A172 (cell line): ENCODE measurements around the gene SNX5. TPM values are rescaled to one million over a fixed set of nuclear protein-coding genes. Genes with fewer than 3 reads are reported as not detected.

Experiments used
- DNase-seq: peaks from one replicate; pipeline ENCODE4 v3.0.0-alpha.2; 2015; ENCODE audit warnings: low spot score
- total RNA-seq: library from RNA; depleted of rRNA; stranded (reverse); fragments of >200 nt; shearing (Covaris generic); gene quantifications from 2 replicates; pipeline ENCODE4 v1.2.3, GENCODE V29; 2014

The SNX5 gene
- total RNA-seq, 1 experiment from 2014 or later: 134 TPM

GRCh38 chr20:17916433-17916891 is 52.1 kb downstream of the SNX5 start:
- DNase-seq: no peak

DNA sequence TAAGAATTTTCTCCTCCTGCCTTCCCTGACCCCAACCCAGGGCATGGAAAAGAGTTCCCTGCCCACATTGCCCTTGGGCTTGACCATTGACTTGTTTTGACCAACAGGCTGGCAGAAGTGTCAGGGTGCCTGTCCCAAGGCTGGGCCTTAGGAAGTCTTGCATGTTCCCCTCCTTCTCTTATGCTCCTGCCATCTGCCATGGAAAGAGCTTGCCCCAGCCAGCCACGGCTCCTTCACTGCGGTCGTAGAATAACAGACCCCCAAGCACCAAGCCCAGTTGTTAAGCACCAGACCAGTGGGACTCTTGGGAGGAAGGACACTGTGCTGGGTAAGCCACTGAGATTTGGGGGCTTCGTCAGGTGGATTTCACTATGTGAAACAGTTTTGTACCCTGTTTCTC is 53.6 kb downstream of the SNX5 start:
- no peak for DNase-seq

- no peak for DNase-seq
These were observed 55.7 kb downstream of the SNX5 start for GRCh38 chr20:17912916-17913315.

DNA sequence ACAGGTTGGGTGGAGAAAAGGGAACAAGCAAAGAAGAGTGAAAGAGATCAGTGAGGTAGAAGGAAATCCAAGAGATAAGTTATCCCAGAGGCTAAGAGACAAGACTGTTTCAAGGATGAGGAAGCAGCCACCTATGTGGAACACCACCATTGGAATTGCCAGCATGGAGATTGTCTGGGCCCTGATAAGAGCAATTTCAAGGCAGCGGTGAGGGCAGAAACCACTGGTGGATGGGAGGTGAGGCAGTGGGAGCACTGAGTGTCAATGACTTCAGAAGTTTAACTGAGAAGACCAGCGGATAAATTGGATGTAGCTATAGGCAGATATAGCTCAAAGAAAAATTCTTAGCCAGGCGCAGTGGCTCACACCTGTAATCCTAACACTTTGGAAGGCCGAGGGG is 56.7 kb downstream of the SNX5 start:
- DNase-seq: no peak

GRCh38 chr20:17910828-17911294 is 57.7 kb downstream of the SNX5 start:
- peak; percentile 76 for DNase-seq

GRCh38 chr20:17909869-17910321 is 58.7 kb downstream of the SNX5 start:
- no peak for DNase-seq

DNA sequence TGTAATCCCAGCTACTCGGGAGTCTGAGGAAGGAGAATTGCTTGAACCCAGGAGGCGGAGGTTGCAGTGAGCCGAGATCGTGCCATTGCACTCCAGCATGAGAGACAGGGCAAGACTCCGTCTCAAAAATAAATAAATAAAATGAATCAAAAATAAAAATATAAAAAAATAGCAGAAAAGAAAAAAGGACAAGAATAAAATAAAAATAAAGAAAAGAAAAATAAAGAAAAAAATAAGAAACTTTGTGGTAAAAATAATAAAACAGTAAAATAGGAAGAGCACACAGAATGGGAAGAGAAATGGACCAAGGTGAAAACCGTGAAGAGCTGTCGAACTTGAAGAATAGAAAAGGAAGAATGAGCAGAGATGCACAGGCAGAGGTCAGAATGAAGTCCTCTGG is 63.0 kb downstream of the SNX5 start:
- DNase-seq: no peak

GRCh38 chr20:17904027-17904426 is 64.6 kb downstream of the SNX5 start:
- no peak for DNase-seq

DNA sequence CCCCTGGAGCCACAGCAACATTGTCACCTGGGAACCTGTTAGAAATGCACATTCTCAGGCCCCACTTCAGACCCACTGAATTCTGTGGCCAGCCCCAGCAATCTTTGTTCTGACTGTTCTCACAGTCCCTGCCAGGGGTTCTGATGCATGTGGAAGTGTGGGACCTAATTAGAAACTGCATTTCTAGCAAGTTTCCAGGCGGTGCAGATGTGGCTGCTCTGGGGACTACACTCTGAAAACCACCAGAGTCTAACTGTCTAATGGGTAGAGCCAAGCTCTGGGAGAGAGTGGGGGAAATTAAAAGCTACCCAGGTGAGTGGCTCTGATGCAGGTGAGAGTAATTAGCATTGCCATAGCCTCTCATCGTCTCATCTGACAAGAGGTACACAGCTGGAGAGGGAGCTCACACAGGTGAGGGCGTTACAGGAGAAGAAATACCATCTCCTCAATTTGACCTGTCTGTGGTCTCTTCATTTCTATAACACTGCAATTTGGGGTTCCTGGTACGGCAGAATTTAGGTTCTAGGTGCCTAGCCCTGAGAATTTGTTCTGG is 66.0 kb downstream of the SNX5 start:
- no peak for DNase-seq

GRCh38 chr20:17901971-17902370 is 66.6 kb downstream of the SNX5 start:
- no peak for DNase-seq

DNA sequence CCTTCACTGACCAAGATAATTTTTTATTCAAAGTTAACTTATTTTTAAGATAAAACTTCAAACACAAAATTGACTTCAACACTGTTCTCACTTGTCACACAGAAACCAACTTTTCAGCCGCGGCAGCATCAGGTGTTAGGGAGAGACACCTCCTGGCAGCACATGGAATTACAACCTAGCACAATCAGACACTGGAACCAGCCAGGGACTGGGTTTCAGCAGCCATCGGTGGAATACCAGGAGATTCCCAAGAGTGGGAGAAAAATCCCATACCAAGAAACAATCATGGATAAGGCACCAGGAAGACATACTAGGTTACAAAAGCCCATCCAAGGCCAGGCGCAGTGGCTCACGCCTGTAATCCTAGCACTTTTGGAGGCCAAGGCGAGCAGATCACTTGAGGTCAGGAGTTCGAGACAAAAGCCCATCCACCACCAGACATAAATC is 70.0 kb downstream of the SNX5 start:
- peak; percentile 65 for DNase-seq

DNA sequence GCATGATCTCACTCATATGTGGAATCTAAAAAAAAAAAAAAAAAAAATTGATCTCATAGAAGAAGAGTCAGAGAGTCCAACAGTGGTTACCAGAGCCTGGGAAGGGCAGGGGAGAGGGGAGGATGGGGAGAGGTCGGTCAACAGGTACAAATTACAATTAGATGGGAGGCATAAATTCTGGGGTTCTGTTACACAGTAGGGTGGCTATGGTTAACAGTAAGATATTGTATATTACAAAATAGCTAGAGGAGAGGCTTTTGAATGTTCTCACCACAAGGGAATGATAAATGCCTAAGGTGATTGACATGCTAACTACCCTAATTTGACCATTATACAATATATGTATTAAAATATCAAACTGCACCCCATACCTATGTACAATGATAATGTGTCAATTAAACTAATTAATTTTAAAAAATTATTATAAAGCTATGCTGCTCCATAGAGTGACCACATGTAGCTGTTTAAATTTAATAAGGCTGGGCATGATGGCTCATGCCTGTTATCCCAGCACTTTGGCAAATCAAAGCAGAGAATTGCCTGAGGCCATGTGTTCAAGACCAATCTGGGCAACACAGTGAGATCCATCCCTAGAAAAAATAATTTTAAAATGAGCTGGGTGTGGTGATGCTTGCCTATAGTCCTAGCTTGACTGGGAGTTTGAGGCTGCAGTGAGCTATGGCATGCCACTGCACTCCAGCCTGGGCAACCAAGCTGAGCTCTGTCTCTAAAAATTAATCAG is 70.9 kb downstream of the SNX5 start:
- DNase-seq: no peak

- DNase-seq: no peak
These were observed 71.7 kb downstream of the SNX5 start for GRCh38 chr20:17896771-17897369.

DNA sequence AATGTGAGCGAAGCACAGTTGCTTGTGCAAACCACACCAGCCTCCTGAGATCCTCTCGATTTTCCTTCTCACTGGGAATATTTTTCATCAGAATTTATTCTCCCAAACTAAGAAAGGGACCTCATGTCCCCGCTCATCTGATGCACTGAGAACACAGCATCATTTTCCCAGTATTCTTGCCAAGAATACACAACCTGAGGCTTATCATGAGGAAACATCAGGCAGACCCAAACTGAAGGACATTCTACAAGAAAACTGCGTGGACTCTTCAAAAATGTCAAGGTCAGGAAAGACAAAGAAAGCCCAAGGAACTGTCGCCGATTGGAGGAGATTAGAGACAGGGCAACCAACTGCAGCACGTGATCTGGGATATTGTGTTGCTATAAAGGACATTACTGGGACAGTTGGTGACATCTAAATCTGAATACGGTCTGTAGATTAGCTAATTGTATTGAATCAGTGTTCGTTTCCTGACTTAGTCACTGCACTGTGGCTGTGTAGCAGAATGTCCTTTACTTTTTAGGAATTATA is 72.3 kb downstream of the SNX5 start:
- peak; percentile 23 for DNase-seq

DNA sequence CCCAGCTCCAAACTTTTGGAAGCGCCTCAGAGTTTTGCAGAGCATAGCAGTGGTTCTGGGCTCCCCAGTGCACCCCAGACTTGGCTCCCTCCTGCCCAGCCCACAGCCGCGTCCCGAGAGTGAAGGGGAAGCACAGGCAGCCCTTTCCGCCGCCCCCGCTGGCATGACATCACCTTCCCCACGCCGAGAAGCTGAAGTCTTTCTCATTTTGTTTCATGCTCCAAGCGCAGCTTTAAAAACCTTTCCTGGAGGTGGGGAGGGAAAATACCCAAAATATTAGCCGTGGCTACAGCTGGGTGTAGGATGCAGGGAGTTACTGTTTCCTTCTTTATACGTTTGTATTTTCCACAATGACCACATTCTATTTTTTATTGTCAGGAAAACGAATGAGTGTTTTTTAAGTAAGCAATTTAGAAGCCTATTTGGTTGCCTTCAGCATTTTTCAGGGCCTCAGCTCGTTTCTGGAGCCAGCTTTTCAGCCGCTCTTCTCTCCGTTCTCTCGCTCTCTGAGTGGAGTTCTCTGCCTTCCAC is 72.9 kb downstream of the SNX5 start:
- peak; percentile 56 for DNase-seq

GRCh38 chr20:17893445-17893844 is 75.1 kb downstream of the SNX5 start:
- DNase-seq: no peak

- no peak for DNase-seq
These were observed 76.2 kb downstream of the SNX5 start for GRCh38 chr20:17892189-17892938.
